Keratinocyte (primary cell): ENCODE measurements around the gene CHD9. TPM values are rescaled to one million over a fixed set of nuclear protein-coding genes. Genes with fewer than 3 reads are reported as not detected.
"Not testable (repeated sequence)": the region's sequence is repeated elsewhere in the genome, so short reads cannot be mapped to it uniquely, and the experiment has no call there.

Experiments used
- DNase-seq: peaks from one replicate; pipeline ENCODE4 v3.0.0-alpha.2; 2011; ENCODE audit warnings: low read depth, missing footprints, low spot score
- FAIRE-seq: peaks from 2 replicates; lab custom pipeline; 2011; peaks lifted over from hg19 to GRCh38; lab: Jason Lieb, UNC
- H2AFZ ChIP-seq: 2 replicates; pipeline ENCODE4 v1.6.0; 2012; ENCODE audit warnings: low read length, control low read depth, inconsistent platforms; ENCODE audit not compliant: control insufficient read depth
- H3K27ac ChIP-seq: 2 replicates; pipeline ENCODE4 v1.5.1; 2011; ENCODE audit warnings: low read length; ENCODE audit not compliant: control insufficient read depth, insufficient read depth
- H3K27me3 ChIP-seq: 3 replicates; pipeline ENCODE4 v1.6.0; 2011; ENCODE audit warnings: low read length; ENCODE audit not compliant: control insufficient read depth, insufficient read depth; ENCODE audit errors: extremely low read depth
- H3K36me3 ChIP-seq, 2 experiments: 2 replicates in 1 of 2; 3 replicates in 1 of 2; pipeline ENCODE4 v1.5.1; 2011; ENCODE audit warnings: low read length in 2 of 2, mild to moderate bottlenecking in 1 of 2; ENCODE audit not compliant: control insufficient read depth in 2 of 2, insufficient read depth in 2 of 2; ENCODE audit errors: extremely low read depth in 1 of 2
- H3K4me1 ChIP-seq: 3 replicates; pipeline ENCODE4 v1.5.1; 2011; ENCODE audit warnings: low read length; ENCODE audit not compliant: control insufficient read depth, insufficient read depth; ENCODE audit errors: extremely low read depth
- H3K4me2 ChIP-seq: 3 replicates; pipeline ENCODE4 v1.6.0; 2011; ENCODE audit warnings: low read depth, low read length; ENCODE audit not compliant: control insufficient read depth, insufficient read depth; ENCODE audit errors: extremely low read depth
- H3K4me3 ChIP-seq, 3 experiments: fragments of 200-600 bp in 1 of 3; sonication (generic) in 1 of 3; 2 replicates in 2 of 3; 3 replicates in 1 of 3; pipeline ENCODE4 v1.5.1; 2011 to 2016; ENCODE audit warnings: low read length in 3 of 3, mild to moderate bottlenecking in 3 of 3, control low read depth in 2 of 3, inconsistent platforms in 1 of 3, low read depth in 1 of 3, mixed read lengths in 1 of 3, mixed run types in 1 of 3, moderate library complexity in 1 of 3; ENCODE audit not compliant: control insufficient read depth in 2 of 3, insufficient read depth in 2 of 3; ENCODE audit errors: extremely low read depth in 1 of 3
- H3K79me2 ChIP-seq: 2 replicates; pipeline ENCODE4 v1.6.0; 2012; ENCODE audit warnings: low read length; ENCODE audit not compliant: control insufficient read depth, insufficient read depth
- H3K9ac ChIP-seq: 3 replicates; pipeline ENCODE4 v1.6.0; 2011; ENCODE audit warnings: low read length; ENCODE audit not compliant: control insufficient read depth, insufficient read depth; ENCODE audit errors: extremely low read depth
- H3K9me1 ChIP-seq: 3 replicates; pipeline ENCODE4 v1.6.0; 2011; ENCODE audit warnings: low read length; ENCODE audit not compliant: control insufficient read depth, insufficient read depth; ENCODE audit errors: extremely low read depth
- H3K9me3 ChIP-seq: 2 replicates; pipeline ENCODE4 v1.5.1; 2012; ENCODE audit warnings: low read depth, low read length; ENCODE audit not compliant: control insufficient read depth
- H4K20me1 ChIP-seq: 3 replicates; pipeline ENCODE4 v1.6.0; 2011; ENCODE audit warnings: low read length; ENCODE audit not compliant: control insufficient read depth, insufficient read depth; ENCODE audit errors: extremely low read depth
- EZH2 ChIP-seq: IDR thresholded peaks from one replicate; pipeline ENCODE4 v1.6.1; 2012; ENCODE audit warnings: inconsistent platforms, mild to moderate bottlenecking, low read length, moderate library complexity
- dilution Hi-C: fragments of 300-500 bp; cut with MboI; formaldehyde crosslinking; loops from one replicate; pipeline ENCODE4 v1.7.0; 2020; ENCODE audit warnings: low sequenced_read_pairs; ENCODE audit not compliant: extremely low pct_ligation_motif_present
- polyA plus RNA-seq, 5 experiments: library from polyadenylated mRNA; depleted of rRNA in 3 of 5; stranded (reverse) in 3 of 5; stranded (forward) in 1 of 5; unstranded in 1 of 5; fragments of >200 nt; gene quantifications; 1 replicate in 1 of 5; 2 replicates in 3 of 5; 3 replicates in 1 of 5; pipeline versions ENCODE4 v1.2.1 to v1.2.3, GENCODE V29; 2011 to 2012; ENCODE audit warnings: missing spikeins in 2 of 5, low read depth in 1 of 5, low replicate concordance in 1 of 5
- TF ChIP-seq, protein P1 (sequence below), 3 experiments: IDR thresholded peaks in 1 of 3; conservative IDR thresholded peaks in 1 of 3; optimal IDR thresholded peaks in 1 of 3; 2 replicates in 2 of 3; 3 replicates in 1 of 3; pipeline versions ENCODE3 to v1.5.1; 2011; ENCODE audit warnings: low read length in 3 of 3, mild to moderate bottlenecking in 3 of 3, moderate library complexity in 2 of 3, control low read depth in 1 of 3, inconsistent platforms in 1 of 3; ENCODE audit not compliant: insufficient read depth in 2 of 3; ENCODE audit errors: extremely low read depth in 1 of 3

CHD9 gene
- polyA plus RNA-seq, 1 donor (not counting 4 experiments of a cell fraction or from before 2014, with no cell fraction given): 32.8 TPM

DNA sequence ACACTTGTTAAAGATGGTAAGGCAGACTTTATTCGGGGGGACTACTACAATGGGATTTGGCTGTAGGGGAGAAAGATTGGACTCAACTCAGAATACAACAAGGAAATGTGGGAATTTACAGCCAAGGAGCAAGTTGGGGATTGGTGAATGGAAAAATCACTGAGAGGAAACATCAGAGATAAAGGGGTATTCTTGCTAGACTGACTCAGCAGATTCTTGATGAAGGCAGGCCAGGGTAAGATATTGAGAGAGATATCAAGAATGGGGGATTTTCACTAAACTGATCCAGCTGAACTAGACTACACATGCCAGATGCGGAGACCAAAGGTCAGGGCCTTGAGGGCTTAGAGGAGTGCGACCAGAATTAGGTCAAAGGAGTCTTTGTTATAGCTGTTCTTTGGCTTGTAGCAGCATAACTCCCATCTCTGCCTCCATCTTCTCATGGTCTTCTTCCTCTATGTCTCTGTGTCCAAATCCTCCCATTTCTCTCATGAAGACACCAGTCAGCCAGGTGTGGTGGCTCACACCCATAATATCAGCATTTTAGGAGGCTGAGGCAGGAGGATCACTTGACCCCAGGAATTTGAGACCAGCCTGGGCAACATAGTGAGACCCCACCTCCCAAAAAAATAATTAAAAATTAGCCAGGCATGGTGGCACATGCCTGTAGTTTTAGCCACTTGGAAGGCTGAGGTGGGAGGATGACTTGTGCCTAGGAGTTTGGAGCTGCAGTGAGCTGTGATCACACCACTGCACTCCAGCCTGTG is 19.4 kb upstream of the CHD9 start:
- no peaks in the 10 kb centered on the region for H3K36me3 ChIP-seq
- no peak for DNase-seq
- no peaks in the 10 kb centered on the region for H3K79me2 ChIP-seq
- FAIRE-seq: no peak
- H3K4me3 ChIP-seq: no peak overlapping the region
- H3K4me1 ChIP-seq: peaks cover 19% of the 10 kb centered on the region
- H2AFZ ChIP-seq: no peak overlapping the region
- no peak for TF ChIP-seq EZH2
- TF ChIP-seq, protein P1, sequence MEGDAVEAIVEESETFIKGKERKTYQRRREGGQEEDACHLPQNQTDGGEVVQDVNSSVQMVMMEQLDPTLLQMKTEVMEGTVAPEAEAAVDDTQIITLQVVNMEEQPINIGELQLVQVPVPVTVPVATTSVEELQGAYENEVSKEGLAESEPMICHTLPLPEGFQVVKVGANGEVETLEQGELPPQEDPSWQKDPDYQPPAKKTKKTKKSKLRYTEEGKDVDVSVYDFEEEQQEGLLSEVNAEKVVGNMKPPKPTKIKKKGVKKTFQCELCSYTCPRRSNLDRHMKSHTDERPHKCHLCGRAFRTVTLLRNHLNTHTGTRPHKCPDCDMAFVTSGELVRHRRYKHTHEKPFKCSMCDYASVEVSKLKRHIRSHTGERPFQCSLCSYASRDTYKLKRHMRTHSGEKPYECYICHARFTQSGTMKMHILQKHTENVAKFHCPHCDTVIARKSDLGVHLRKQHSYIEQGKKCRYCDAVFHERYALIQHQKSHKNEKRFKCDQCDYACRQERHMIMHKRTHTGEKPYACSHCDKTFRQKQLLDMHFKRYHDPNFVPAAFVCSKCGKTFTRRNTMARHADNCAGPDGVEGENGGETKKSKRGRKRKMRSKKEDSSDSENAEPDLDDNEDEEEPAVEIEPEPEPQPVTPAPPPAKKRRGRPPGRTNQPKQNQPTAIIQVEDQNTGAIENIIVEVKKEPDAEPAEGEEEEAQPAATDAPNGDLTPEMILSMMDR (optimal IDR thresholded peaks at IDR 0.05 in 1 of 3, IDR thresholded peaks at IDR 0.05 in 1 of 3, conservative IDR thresholded peaks at IDR 0.05 in 1 of 3; ENCODE audit: extremely low read depth in 1 of 3, insufficient read depth in 2 of 3, low read length in 3 of 3): no peak
- dilution Hi-C loops: no loop called here
- no peak overlapping the region for H3K27ac ChIP-seq
- H3K4me2 ChIP-seq: no peak overlapping the region
- no peaks in the 10 kb centered on the region for H3K27me3 ChIP-seq
- no peaks in the 10 kb centered on the region for H4K20me1 ChIP-seq
- peaks cover 3% of the 10 kb centered on the region for H3K9me3 ChIP-seq
- no peak overlapping the region for H3K9ac ChIP-seq
- H3K9me1 ChIP-seq: no peaks in the 10 kb centered on the region

DNA sequence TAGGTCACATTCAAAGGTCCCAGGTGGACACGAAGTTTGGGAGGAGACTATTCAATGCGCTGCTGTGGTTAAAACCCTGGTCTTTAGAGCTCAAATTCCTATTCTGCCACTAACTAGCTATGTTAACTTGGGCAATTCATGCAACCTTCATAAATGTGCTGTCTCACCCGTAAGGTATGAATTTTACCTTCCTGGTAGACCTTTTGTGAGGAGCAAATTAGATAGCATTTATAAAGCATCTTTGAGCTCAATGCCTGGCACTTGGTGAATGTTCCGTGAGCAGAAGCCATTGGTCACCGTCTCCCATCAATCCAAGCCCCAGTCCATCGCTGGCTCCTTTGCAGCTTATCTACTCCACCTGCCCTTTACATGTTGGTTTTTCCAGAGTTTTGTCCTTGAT is 18.7 kb upstream of the CHD9 start:
- no peak for FAIRE-seq

DNA sequence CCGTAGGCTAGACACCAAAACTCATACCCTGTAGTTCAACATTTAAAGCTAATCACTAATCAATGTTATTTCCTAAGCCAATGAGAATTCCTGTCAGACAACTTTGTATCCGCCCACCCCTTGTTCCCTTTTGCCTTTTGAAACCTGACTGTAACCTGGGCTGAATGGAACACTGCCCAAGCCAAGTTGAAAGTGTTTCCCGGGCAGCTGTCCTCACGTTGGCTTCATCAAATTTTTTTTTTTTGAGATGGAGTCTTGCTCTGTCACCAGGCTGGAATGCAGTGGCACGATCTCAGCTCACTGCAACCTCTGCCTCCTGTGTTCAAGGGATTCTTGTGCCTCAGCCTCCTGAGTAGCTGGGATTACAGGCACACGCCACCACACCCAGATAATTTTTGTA is 18.1 kb upstream of the CHD9 start:
- H3K79me2 ChIP-seq, H3K36me3 ChIP-seq, H3K9me1 ChIP-seq, H3K9ac ChIP-seq, H3K4me3 ChIP-seq, H4K20me1 ChIP-seq, H3K9me3 ChIP-seq, FAIRE-seq, DNase-seq, H3K27me3 ChIP-seq, dilution Hi-C loops, H2AFZ ChIP-seq: not testable (repeated sequence)
- peak overlapping the region; percentile 22 for H3K4me2 ChIP-seq
- peak overlapping the region; percentile 5 for H3K27ac ChIP-seq
- H3K4me1 ChIP-seq: peaks cover 24% of the 10 kb centered on the region

More for the DNA sequence above, 18.7 kb upstream of the CHD9 start:
- Histone ChIP-seq H3K4me1 (peaks cover 21% of the 10 kb centered on the region), H3K4me2 (no peak overlapping the region), H3K27ac (no peak overlapping the region), H3K9ac (no peak overlapping the region), H4K20me1 (no peaks in the 10 kb centered on the region), H3K27me3 (no peaks in the 10 kb centered on the region), H3K79me2 (no peaks in the 10 kb centered on the region), H3K36me3 (no peaks in the 10 kb centered on the region), H3K9me1 (no peaks in the 10 kb centered on the region), H3K9me3 (peaks cover 3% of the 10 kb centered on the region), H2AFZ (no peak overlapping the region), H3K4me3 (no peak overlapping the region)
- dilution Hi-C loops: no loop called here
- no peak for DNase-seq
- TF ChIP-seq EZH2: no peak
- TF ChIP-seq, protein P1 (optimal IDR thresholded peaks at IDR 0.05 in 1 of 3, IDR thresholded peaks at IDR 0.05 in 1 of 3, conservative IDR thresholded peaks at IDR 0.05 in 1 of 3; ENCODE audit: extremely low read depth in 1 of 3, insufficient read depth in 2 of 3, low read length in 3 of 3): no peak
